Measurements from ENCODE around the gene SOS1.

Gene SOS1

GRCh38 chr2:39024833-39025232 is 96.0 kb downstream of the SOS1 start:
- no peak for DNase-seq (ENCODE audit: low read depth)

- no peak for DNase-seq (ENCODE audit: low read depth)
These were observed 97.2 kb downstream of the SOS1 start for GRCh38 chr2:39023649-39024048.

- no peak for DNase-seq (ENCODE audit: low read depth)
These were observed 98.1 kb downstream of the SOS1 start for GRCh38 chr2:39022642-39023235.

GRCh38 chr2:39020383-39020782 is 100.5 kb downstream of the SOS1 start:
- DNase-seq (ENCODE audit: low read depth) = no peak

- no peak for DNase-seq (ENCODE audit: low read depth)
These were observed 102.2 kb downstream of the SOS1 start for GRCh38 chr2:39018638-39019037.

GRCh38 chr2:39017334-39017733 is 103.5 kb downstream of the SOS1 start:
- no peak for DNase-seq (ENCODE audit: low read depth)

GRCh38 chr2:39015424-39015823 is 105.4 kb downstream of the SOS1 start:
- DNase-seq (ENCODE audit: low read depth) = no peak

GRCh38 chr2:39013871-39014270 is 107.0 kb downstream of the SOS1 start:
- no peak for DNase-seq (ENCODE audit: low read depth)

- DNase-seq (ENCODE audit: low read depth) = no peak
These were observed 112.2 kb downstream of the SOS1 start for GRCh38 chr2:39008665-39009064.

GRCh38 chr2:39007875-39008504 is 112.9 kb downstream of the SOS1 start:
- no peak for DNase-seq (ENCODE audit: low read depth)

- DNase-seq (ENCODE audit: low read depth) = no peak
These were observed 120.3 kb downstream of the SOS1 start for GRCh38 chr2:39000552-39000951.

GRCh38 chr2:38997781-38998180 is 123.1 kb downstream of the SOS1 start:
- DNase-seq (ENCODE audit: low read depth) = peak; percentile 80

- no peak for DNase-seq (ENCODE audit: low read depth)
These were observed 129.0 kb downstream of the SOS1 start for GRCh38 chr2:38991899-38992298.

- DNase-seq (ENCODE audit: low read depth) = no peak
These were observed 132.1 kb downstream of the SOS1 start for GRCh38 chr2:38988716-38989115.

GRCh38 chr2:38982498-38982897 is 138.4 kb downstream of the SOS1 start:
- DNase-seq (ENCODE audit: low read depth) = no peak

- no peak for DNase-seq (ENCODE audit: low read depth)
These were observed 139.0 kb downstream of the SOS1 start for GRCh38 chr2:38981670-38982357.

- DNase-seq (ENCODE audit: low read depth) = no peak
These were observed 139.7 kb downstream of the SOS1 start for GRCh38 chr2:38981003-38981669.

GRCh38 chr2:38978908-38979307 is 141.9 kb downstream of the SOS1 start:
- DNase-seq (ENCODE audit: low read depth) = no peak

- DNase-seq (ENCODE audit: low read depth) = no peak
These were observed 142.5 kb downstream of the SOS1 start for GRCh38 chr2:38978296-38978903.

- no peak for DNase-seq (ENCODE audit: low read depth)
These were observed 143.8 kb downstream of the SOS1 start for GRCh38 chr2:38977047-38977446.

GRCh38 chr2:38975042-38975441 is 145.8 kb downstream of the SOS1 start:
- no peak for DNase-seq (ENCODE audit: low read depth)

- DNase-seq (ENCODE audit: low read depth) = no peak
These were observed 147.6 kb downstream of the SOS1 start for GRCh38 chr2:38973266-38973665.

- DNase-seq (ENCODE audit: low read depth) = no peak
These were observed 149.5 kb downstream of the SOS1 start for GRCh38 chr2:38971377-38971776.

All from GM04504 (cell line).